Fibroblast of the aortic adventitia (primary cell): ENCODE data around the gene AP2S1. TPM values are rescaled to one million over a fixed set of nuclear protein-coding genes. Genes with fewer than 3 reads are reported as not detected.
"Not testable (repeated sequence)": the region's sequence is repeated elsewhere in the genome, so short reads cannot be mapped to it uniquely, and the experiment has no call there.

Experiments used
- DNase-seq: peaks from one replicate; pipeline ENCODE4 v3.0.0-alpha.2; 2010; ENCODE audit warnings: low read depth
- H3K4me3 ChIP-seq: 2 replicates; pipeline ENCODE4 v1.5.1; 2011; ENCODE audit warnings: low read depth, mild to moderate bottlenecking, control low read depth, low read length, moderate library complexity
- CTCF ChIP-seq: IDR thresholded peaks from 2 replicates; pipeline ENCODE4 v1.5.1; 2011; ENCODE audit warnings: mild to moderate bottlenecking, low read length, control low read depth, inconsistent platforms; ENCODE audit not compliant: insufficient read depth
- total RNA-seq: library from RNA; depleted of rRNA; stranded (reverse); fragments of >200 nt; gene quantifications from 2 replicates; pipeline ENCODE4 v1.2.3, GENCODE V29; 2012; ENCODE audit warnings: low replicate concordance

Gene AP2S1
- total RNA-seq, 1 donor: 113 TPM

- no peak overlapping the region for H3K4me3 ChIP-seq
- TF ChIP-seq CTCF: peak; percentile 24
- DNase-seq: peak; percentile 93
Measured at GRCh38 chr19:46890423-46891170, 40.0 kb upstream of the AP2S1 start.

- DNase-seq: peak; percentile 41
- H3K4me3 ChIP-seq: no peak overlapping the region
- TF ChIP-seq CTCF: no peak
Measured at GRCh38 chr19:46887240-46887782, 36.7 kb upstream of the AP2S1 start.

DNA sequence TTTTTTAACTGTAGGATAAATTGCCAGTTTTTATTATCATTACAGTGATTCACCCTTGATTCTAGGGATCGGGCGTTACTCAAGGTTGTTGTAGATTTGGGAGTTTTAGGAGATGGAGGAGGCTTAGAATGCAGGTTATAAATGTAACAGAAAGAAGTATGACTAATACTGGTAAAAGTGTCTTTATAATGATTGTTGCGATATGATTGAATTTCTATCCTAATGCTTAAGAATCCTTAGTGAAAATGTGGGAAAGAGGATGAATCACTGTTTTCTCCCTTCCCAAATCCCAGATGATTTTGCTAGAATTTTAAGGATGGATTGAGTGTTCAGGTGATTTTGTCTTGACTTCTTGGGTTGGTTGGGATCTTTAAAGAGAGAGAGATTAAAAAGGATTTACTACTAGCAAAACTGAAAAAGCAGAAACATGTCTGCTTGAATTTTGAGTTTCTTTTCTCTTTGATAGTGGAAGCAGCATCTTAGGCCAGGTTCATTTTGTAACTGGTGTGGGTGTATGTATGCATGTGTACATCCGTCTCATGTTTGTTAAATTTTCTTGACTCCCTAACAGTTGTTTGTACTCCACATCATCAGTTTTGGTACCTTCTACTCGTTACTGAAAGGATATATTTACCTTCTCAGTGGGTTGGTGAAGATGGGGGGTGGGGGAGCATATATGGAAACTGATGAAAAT, 36.0 kb upstream of the AP2S1 start:
- H3K4me3 ChIP-seq: no peak overlapping the region
- no peak for TF ChIP-seq CTCF
- DNase-seq: peak; percentile 52

GRCh38 chr19:46885411-46885810, 34.8 kb upstream of the AP2S1 start:
- no peak overlapping the region for H3K4me3 ChIP-seq
- DNase-seq: no peak
- TF ChIP-seq CTCF: no peak

GRCh38 chr19:46882751-46883150, 32.1 kb upstream of the AP2S1 start:
- H3K4me3 ChIP-seq, DNase-seq: not testable (repeated sequence)

GRCh38 chr19:46882034-46882433, 31.4 kb upstream of the AP2S1 start:
- H3K4me3 ChIP-seq: no peak overlapping the region
- no peak for TF ChIP-seq CTCF
- DNase-seq: no peak

DNA sequence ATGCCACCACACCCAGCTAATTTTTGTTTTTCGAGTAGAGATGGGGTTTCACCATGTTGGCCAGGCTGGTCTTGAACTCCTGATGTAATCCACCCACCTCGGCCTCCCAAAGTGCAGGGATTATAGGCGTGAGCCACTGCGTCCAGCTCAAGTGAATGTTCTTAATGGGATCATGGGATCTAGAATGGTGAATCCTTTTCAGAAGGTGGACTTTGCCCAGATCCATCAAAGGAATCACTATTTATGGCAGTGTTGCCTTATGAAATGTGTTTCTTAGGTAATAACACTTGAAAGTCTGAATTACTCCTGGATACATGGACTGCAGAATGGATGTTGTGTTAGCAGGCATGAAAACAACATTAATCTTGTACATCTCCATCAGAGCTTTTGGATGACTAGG, 30.4 kb upstream of the AP2S1 start:
- no peak for TF ChIP-seq CTCF
- no peak overlapping the region for H3K4me3 ChIP-seq
- no peak for DNase-seq
